Measurements from ENCODE around the gene ZG16B.

The ZG16B gene

GRCh38 chr16:2808181-2808580 lies 21.9 kb upstream of the ZG16B start:
- no peak for DNase-seq (ENCODE audit: low spot score)
- TF ChIP-seq CTCF (IDR thresholded peaks at IDR 0.05; ENCODE audit: extremely low read depth, missing control alignments): no peak

GRCh38 chr16:2809149-2809760 lies 20.8 kb upstream of the ZG16B start:
- no peak for TF ChIP-seq CTCF (IDR thresholded peaks at IDR 0.05; ENCODE audit: extremely low read depth, missing control alignments)
- no peak for DNase-seq (ENCODE audit: low spot score)

GRCh38 chr16:2810651-2811050 lies 19.5 kb upstream of the ZG16B start:
- TF ChIP-seq CTCF (IDR thresholded peaks at IDR 0.05; ENCODE audit: extremely low read depth, missing control alignments): no peak

DNA sequence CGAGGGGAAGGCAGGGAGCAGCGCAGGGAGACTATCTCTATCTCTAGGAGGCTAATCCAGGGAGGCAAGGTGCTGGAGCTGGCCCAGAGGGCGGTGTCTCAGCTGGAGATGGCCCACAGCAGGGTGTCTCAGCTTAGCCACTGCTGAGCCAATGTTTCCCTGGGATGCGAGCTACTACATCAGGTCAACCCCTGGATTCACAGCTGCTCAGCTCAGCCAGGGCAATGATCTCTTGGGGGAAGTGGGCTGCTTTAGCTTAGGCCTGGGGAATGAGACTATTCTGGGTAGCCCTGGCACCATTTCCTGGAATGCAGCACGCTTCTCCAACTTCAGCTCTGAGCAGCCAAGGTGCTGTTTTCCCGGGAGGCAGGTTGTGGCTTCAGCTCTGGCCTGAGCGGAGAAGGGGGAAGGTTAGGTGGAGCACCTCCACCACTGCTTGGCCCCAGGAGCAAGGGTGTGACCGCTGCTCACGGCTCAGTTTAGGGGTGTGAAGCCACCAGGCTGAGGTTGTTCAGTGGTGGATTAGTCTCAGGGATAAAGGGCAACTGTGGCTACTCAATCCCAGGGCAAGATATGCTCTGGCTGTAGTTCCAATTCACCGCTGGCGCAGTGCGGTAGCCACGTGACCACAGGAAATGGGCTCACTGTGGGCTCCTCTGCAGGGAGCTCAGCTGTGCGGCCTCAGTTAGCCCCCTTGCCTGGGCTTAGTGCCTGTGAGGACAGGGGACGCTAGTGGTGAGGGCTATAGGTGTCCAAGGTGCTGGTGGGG lies 18.2 kb upstream of the ZG16B start:
- no peak for DNase-seq (ENCODE audit: low spot score)
- TF ChIP-seq CTCF (IDR thresholded peaks at IDR 0.05; ENCODE audit: extremely low read depth, missing control alignments): no peak

More at GRCh38 chr16:2810651-2811050, 19.5 kb upstream of the ZG16B start:
- DNase-seq (ENCODE audit: low spot score): no peak

DNA sequence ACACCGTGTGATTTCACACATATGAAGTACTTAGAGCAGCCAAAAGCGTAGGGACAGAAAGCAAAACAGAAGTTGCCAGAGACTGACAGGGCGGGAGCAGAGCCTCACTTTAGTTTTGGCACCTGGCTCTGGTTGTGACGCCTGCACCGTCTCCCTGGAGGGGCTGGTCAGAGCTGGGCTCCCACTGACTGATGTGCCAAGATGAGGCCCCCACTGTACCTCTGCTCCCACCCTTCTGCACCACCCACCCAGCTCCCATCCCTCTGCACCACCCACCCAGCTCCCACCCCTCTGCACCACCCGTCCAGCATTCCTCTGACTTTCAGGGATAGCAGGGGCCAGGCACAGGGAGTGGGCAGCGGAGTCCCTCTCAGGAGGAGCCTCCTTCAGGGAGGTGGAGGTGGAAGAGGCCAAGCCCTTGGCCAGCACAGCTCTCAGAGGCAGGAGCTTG lies 16.3 kb upstream of the ZG16B start:
- TF ChIP-seq CTCF (IDR thresholded peaks at IDR 0.05; ENCODE audit: extremely low read depth, missing control alignments): no peak
- DNase-seq (ENCODE audit: low spot score): no peak

DNA sequence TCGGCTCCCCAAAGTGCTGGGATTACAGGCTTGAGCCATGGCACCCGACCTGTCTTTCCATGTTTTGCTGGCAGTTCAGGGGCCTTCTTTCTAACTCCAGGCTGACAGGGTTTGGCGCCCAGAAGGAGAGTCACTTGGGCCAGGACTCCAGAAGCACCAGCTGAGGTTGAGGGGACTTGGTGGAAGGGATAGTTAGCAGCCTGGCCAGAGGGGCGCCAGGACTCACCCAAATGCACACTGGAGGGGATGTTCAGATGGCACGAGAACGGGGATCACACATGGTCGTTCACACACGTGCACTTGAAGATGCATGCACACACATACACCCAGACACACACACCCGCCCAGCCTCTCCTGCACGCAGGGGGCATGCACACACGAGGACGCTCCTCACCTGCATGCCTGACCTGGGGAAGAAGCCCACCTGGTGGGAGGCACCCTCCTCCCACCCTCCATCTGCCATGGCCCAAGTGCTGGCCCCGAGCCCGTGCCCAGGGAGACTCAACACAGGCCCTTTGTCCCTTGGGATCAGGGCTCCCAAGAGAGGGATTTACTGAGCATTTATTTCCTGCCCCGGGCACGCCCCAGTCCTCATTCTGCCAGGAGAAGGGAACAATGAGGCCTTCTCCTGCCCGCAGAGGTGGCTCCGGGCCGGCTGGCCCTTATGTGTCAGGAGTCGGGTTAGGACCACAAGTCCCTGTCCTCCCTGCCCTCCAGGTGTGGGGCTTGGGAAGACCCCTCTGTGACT lies 15.4 kb upstream of the ZG16B start:
- DNase-seq (ENCODE audit: low spot score): no peak
- TF ChIP-seq CTCF (IDR thresholded peaks at IDR 0.05; ENCODE audit: extremely low read depth, missing control alignments): no peak

- no peak for DNase-seq (ENCODE audit: low spot score)
- TF ChIP-seq CTCF (IDR thresholded peaks at IDR 0.05; ENCODE audit: extremely low read depth, missing control alignments): no peak
Measured at GRCh38 chr16:2815299-2815771, 14.8 kb upstream of the ZG16B start.

Measured in GM20000 (cell line).